Right hindlimb (tissue), 1 donor: ENCODE measurements around the gene CTSE.
A peak's percentile ranks its signal among the peaks of the same experiment; 100 is the strongest.
"Not testable (repeated sequence)": the region's sequence is repeated elsewhere in the genome, so short reads cannot be mapped to it uniquely, and the experiment has no call there.

Source experiments
- DNase-seq: peaks from one replicate; pipeline ENCODE4 v3.0.0-alpha.2; 2018

CTSE gene

DNA sequence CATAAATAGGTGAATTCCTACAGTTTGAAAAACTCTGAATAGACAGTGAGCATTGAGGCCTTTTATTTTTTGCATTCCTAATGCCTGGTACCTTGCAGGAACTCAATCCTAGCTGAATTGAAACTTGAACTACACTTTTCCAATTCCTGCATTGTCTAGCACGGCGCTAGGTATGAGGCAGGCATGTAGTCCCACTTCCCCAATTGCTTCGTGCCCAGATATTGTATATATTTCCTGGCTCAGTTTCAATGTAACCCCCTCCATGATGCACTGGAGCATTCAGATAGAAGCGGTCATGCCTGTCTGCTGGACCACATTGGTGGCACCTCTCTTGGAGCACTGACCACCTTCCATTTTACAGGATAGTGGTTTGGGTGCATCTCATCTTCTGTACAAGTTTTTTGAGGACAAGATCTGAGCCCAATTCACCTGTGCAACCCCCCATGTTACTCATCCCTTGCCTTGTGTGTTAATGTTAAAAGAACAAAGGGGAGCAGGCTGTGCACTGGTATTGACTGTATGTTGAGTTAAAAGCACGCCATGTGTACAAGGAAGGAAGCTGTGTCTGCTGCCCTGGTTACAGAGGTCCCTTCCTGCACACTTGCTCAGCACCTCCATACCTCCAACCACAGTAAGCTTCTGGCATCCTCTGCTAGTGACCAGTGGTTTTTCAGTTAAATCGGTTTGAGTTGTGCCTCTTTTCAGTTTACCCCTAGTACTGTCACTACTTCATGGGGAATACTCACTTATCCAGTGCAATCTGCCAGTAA lies 10.5 kb downstream of the CTSE start:
- no peak for DNase-seq

DNA sequence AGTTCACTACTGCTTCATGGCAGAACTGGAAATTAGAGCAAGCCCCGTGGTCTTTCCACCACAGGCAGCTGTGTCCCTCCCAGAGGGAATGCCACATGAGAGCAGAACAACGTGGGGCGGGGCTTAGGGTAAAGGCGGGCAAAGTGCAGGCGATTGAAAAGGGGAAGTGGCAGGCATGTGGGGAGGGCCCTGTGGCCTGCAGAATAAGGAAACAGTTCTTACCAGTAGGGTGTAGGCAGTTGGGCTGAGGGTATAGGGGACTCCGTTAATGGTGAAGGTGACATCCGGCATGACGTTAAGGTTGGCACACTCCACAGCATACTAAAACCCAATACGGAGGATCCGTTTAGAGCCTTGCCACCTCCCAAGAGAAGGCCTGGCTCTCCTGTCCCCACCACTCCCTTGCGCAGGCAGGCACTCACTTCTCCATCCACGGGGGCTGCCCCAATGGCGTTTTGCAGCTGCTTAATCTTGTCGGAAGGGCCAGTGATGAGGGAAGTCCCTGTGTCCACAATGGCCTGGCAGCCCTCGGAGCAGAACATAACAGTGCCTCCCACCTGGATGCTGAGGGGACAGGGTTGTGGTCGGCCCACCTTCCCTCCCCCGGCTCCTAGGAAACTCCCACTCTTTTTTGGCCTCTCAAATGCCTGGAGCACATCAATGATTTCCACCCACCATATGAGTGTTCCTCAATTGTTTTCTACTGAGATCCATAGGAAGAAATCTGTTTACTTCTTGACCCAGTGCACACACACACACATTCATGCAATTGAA lies 11.4 kb downstream of the CTSE start:
- peak; percentile 68 for DNase-seq

DNA sequence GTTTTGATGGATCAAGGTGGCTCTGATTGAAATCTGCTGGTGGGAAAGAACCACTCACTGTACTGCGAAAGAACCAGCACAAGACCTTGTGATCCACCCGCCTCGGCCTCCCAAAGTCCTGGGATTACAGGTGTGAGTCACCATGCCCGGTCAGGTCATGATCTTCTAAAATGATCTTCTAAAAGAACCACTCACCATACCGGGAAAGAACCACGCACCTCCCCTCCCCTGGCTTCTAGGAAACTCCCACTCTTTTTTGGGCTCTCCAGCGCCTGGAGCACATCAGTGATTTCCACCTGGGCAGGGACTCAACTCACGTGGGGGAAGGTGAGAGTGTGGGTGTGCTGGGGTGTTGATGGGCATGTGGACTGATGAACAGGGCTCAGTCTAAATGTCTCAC lies 12.6 kb downstream of the CTSE start:
- DNase-seq = no peak

DNA sequence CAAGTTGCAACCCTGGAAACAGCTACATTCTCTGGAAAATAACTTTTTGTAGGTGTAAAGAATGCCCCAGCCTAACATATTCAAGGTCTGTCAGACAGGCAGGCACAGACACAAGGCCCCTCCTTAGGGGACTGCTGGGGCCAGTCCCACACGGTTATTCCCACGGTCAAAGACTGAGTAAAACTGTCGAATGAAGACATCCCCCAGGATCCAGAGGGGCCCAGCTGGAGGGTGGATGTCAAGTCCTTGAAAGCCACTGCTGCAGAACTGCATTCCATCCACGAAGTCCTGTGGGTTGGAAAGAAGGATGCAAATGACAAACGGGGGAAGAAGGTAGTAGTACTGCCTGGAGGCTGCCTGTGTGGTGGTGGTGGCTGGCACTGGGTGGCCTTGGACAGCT lies 13.6 kb downstream of the CTSE start:
- DNase-seq = no peak

DNA sequence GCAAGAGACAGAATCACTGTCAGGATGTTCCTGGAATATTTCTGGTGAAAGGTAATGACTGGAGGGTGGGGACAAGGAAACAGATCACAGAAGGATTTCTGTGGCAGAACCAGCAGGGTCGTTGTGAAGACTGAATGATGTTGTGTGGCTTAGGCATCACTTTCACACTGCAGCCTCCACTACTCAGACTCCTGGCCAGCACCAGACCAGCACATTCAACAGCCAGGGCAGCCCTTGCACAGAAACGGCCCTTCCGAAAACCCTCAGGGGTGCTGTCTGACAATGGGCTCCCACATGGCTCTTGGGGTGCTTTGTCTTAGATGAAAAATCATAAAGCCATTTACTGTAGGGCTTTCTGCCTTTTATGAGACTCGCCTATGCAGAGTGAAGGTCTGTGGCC lies 16.7 kb downstream of the CTSE start:
- no peak for DNase-seq

DNA sequence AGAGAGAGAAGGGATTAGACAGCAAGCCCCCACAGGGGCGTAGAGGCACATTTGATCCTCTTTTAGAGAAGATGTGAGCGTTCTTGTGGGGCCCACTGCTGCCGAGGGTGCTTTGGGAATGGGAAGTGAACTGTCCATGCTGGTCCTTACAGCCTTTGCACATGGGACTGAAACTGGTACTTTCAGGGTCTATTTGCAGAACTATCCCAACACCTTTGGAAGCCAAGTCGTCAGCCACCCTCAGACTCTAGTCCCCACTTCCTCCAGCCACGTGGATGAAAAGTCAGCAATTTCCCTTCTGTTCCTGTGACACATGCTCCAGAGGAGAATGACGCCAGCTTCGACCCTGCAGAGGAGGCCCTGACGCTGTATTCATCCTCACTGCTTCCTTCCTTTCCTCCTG lies 17.9 kb downstream of the CTSE start:
- DNase-seq = no peak

DNA sequence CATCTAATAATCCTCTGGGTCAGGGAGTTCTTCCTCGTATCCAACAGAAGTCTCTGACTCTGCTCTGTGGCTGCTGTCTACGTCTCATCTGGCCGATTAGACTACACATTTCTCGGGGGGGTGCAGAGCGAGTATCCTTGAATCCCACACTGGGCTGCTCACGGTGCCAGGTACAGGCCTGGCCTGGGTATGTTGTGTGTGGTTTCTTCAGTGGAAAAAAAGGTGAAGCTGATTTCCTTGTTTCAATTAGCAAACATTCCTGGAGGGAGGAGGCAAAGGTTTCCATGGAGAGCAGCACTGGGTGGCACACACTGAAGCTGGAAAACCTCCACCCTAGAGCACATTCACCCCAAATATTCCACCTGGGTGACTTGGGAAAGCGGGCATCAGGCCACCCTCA lies 18.5 kb downstream of the CTSE start:
- DNase-seq = no peak

DNA sequence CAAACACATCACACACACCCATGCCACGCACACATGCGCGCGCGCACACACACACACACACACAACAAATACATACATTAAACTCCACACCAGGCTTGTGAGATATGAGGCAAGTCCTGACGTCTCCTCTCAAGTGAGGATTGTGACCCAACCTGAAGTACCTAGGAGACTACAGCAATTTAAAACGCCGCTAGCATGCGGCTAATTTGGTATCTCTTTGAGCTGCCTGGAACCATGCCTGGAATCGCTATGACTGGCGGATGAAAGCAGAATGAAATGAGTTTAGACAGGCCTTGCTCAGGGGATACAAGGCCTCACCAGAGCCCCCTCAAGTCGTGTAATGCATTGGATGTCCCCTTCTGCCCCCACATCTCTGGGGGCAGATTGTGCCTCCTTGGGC lies 18.9 kb downstream of the CTSE start:
- DNase-seq = no peak

DNA sequence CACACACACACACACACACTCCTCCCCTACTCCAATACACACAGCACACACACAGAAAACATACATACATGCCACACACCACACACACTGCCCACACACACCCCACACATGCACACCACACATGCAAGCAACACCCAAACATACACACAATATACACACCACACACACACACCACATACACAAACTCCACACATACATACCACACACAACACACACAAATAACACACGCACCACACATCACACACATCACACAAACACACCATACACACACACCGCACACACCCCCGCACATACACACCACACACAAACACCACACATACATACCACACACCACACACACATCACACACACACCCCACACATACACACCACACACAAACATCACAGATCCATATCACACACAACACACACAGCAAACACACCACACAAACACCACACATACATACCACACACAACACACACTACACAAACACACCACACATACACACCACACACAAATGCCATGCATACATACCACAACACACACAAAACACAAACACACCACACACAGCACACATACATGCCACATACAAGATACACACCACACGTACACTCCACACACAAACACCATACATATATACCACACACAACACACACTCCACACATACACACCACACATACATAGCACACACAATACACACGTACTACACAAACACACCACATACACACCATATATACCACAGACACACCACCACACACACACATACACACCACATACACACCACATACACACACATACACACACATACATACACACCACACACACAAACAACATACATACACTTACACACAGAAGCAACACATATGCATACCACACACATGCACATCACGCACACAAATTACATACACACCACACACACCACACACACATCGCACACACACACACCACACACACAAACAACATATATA lies 19.6 kb downstream of the CTSE start:
- DNase-seq = no peak

DNA sequence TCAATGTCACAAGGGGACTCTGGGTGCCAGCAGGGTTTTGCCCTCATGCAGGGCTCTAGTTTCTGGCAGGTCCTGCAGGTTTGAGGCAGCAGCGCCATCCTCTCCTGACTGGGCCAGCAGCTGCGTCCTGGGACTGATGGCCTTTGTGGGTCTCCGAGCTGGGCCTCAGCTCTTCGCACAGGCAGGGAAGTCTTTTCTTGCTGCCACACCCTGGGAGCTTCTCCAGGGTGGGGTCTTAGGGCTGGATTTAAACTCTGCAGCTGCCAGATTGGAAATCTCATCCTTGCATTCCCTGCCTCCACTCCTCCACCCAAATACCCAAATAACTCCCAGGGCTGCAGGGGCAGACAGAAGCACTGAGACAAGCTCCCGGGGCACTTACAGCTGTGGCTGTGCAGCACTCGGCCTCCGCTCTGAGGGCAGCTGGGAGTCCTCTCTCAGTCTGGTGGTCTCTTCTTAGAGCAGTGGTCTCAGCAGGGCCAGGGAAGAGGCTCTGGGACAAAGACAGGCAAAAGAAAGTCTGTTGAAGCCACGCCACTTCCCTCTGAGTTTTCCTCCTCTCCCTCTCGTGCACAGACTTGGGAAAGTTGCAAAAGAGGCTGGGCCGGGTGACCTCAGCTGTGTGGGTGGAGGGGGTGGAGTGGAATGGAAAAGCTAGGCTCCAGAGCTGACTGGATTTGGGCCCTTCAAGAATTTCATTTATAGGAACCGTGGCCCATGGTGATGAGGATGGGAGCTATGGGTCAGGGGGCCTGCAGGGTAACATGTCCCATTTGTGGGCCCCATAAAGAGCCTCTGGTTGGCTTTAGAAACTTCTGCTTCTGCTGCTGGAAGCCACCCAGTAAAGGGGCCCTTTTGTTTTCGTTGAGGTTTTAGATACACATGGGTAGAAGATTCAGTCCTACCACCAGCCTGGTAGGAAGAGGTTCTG lies 20.6 kb downstream of the CTSE start, which contains the start of gene RAB7B:
TSS of gene RAB7B (minus strand) at position 525 of the 931 bp plus-strand sequence. CDS start 9,260 bp downstream, outside the sequence.
- DNase-seq = peak; percentile 87

DNA sequence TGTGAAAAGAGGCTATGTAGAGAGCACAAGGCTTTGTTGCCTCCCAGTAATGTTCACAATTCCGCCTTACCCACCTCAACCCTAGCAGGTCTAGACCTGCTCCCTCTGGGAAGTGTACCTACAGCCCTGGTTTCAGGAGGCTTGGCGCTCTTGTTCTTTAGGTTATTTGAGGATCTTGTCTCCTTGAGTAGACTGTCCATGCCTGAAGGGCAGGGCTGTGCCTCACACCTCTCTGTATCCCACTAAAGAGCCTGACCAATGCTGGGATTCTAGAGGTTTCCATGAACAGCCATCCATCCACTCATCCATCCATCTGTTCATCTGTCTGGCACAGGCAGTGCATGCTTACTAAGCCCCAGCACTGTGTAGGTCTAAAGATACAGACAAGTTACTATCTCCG lies 21.5 kb downstream of the CTSE start:
- DNase-seq = no peak

DNA sequence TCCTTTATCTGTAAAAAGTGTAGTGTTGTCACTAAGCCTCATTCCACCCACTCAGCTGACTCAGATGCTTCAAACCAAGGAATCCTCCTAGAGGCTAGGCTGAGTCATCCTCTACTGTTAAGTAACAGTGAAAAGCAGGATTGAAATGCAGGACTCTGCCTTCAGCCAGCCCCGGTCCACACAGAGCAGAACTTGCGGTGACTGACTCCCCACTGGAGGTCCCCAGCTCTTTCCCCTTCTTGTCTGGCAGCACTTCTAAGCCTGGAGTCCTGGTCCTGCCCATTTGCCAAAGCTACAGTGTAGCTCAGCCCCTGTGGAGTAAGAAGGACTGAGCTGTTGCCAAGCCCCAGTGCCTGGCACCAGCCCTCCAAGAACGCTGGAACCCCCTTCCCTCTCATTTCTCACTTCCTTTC lies 22.2 kb downstream of the CTSE start:
- no peak for DNase-seq

DNA sequence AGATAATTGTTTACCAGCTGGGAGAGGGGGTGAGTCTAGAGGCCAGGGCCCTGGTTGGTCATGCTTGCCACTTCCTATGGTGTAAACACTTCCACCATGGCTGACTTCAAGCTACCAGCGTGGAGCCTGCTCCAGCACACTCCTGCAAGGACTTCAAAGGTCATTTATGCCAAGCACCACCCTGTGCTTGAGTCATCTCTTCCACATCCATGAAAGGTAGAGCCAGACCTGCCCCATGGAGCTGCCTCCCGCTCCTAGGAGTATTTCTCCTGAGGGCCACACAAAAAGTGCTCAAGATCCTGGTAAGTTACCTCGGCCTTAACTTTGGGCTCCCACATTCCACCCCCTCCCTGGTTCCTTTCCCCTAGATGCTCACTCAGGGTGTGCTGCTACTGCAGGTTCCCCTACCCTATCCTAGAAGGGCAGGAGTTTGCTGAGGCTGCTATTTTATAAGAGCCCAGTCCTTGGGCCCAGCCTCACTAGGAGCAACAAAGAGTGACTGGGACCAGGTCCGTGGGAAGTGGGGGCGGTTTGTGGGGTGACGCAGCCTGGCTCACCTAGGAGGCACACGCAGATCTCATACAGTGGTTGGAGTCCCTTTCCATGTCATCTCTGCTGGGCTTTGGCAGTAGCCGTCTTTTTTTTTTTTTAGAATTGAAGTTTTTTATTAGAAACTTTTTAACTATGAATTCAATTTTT lies 22.9 kb downstream of the CTSE start:
- no peak for DNase-seq

DNA sequence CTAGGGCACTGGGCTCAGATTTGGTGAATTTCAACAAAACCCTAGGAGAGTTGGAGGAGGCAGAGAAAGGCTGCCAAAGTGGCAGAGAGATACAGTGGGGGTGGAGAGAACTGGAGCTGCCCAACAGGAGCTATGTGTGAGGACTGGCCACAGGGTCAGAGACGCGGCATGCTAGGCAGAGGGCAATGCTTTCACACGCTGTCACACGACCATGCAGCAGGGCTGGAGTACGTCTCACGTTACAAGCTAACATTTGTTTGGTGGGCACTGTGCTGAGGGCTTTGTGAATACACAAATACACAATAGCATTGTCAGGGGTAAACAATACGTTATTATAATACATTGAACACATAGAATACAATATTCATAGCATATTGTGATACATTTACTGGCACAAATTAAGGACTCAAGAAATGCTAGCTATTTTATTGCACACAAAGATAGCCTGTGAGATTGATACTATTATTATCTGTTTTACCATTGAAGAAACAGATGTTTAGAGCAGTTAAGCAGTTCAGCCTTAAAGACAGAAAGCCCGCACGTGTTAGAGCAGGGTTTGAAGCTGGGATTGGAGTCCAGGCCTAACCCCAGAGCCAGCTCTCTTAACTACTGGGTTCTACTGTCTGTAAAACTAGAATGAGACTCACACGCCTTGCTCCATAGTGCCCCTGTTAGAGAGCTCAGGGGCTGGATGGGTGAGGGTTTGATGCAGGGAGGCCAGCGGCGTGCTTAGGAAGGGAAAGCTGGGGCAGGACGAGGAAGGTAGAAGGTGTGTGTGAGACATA lies 25.0 kb downstream of the CTSE start:
- peak; percentile 57 for DNase-seq

DNA sequence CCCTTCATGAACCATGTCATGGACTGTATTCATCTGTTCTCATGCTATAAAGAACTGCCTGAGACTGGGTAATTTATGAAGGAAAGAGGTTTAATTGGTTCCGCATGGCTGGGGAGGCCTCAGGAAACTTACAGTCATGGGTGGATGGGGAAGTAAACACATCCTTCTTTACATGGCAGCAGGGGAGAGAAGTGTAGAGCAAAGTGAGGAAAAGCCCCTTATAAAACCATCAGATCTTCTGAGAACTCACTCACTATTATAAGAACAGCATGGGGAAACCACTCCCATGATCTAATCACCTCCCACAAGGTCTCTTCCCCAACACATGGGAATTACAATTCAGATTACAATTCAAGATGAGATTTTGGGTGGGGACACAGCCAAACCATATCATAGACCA lies 27.1 kb downstream of the CTSE start:
- DNase-seq = not testable (repeated sequence)

DNA sequence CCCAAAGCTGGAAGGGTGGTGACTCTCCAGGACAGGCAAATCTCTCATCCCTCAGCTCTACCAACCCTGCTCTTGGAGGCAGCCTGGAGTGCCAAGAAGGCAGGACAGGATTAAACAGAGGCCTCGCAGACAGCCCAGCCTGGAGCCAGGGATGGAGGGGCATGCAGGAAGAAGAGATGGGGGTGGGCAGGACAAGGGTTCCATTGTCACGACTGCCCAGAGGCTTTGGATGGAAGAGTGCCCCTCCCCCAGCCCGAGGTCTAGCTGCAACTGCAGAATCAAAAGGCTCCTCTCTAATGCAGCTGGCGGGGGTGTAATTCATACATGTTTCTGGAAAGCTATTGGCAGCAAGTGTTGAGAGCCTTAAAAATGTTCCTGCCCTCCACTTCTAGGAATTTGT lies 29.3 kb downstream of the CTSE start:
- peak; percentile 73 for DNase-seq

DNA sequence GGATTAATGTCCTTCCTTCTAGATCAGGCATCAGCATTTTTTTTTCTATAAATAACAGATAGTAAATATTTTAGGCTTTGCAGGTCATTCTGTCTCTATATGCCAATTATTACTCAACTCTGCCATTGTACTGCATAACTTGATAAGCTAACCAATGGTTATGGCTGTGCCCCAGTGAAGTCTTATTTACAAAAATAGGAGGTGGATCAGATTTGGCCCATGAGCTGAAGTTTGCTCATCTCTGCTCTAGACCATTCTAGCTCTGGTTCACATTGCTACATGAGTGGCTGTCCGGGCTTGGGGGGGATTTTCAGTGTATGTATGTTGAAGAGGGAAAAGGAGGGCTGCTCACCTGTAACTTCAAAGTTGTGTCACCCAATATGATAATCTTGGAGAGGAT lies 30.6 kb downstream of the CTSE start:
- DNase-seq = no peak

DNA sequence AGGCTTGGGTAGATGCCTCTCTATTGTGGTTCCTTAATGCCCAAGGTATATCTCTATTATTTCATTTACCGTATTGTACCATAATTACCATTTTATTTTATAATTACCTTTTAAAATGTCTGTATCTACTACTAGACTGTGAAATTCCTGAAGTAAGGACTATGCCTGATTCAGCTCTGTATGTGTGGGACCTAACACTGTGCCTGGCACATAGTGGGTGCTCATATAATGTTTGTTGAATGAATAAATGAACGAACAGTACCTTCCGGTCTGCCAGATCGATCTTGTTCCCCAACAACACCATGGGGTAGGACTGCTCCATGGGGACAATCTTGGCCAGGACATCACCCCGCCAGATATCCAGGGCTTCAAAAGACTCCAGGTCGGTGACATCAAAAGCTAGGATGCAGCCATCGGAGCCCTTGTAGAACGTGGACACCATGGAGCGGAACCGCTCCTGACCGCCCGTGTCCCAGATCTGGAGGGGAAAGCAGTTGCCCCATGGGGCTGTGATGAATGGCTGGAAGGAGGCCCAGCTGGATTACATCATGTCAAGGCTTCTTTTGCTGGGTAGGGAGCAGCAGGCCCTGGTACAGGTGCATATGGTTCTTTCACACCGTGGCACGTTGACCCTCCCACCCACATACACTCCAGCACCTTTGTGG lies 31.3 kb downstream of the CTSE start:
- DNase-seq = no peak

DNA sequence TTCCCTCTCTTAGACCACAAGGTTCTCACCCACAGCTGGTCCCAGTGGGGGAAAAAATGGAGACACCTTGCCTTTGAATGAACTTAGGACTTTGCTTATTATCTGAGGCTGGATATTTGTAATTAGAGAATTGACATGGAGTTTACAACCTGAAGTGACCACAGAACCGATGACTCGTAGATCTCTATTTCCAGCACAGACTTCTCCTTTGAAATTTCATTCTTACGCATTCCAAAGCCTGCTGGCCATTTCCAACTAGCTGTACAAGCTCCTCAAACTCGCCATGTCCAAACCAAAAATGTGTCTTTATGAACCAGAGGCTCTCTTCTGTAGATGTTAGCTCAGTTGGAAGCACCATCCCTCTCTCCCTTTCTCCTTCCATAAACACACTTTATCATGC lies 32.5 kb downstream of the CTSE start:
- no peak for DNase-seq

DNA sequence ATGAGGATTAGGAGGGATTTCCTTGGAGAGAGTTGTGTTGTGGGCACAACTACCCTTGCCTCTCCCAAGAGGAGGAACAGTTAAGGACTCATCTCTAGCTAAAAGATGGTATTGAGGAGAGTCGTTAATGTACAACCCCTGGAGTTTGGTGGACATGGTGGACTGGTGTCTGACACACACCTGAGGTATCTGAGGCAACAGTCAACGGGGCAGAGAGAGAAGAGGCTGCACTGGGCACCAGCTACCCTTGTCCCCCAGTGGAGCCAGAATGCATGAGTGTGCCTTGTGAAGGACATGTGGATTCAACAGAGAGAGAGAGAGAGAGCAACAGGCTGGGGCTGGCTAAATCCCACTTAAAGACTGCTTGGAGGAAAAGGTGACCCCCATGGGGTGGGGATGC lies 33.5 kb downstream of the CTSE start:
- DNase-seq = no peak
